ENCODE measurements around the gene ARAP3.

The ARAP3 gene

GRCh38 chr5:141716468-141716867 lies 34.4 kb upstream of the ARAP3 start:
- TF ChIP-seq CTCF (IDR thresholded peaks at IDR 0.05; ENCODE audit: low read depth, low read length): no peak
- DNase-seq (ENCODE audit: extremely low read depth, low read depth): no peak

GRCh38 chr5:141716009-141716408 lies 34.0 kb upstream of the ARAP3 start:
- no peak for DNase-seq (ENCODE audit: extremely low read depth, low read depth)
- no peak for TF ChIP-seq CTCF (IDR thresholded peaks at IDR 0.05; ENCODE audit: low read depth, low read length)

- no peak for TF ChIP-seq CTCF (IDR thresholded peaks at IDR 0.05; ENCODE audit: low read depth, low read length)
- no peak for DNase-seq (ENCODE audit: extremely low read depth, low read depth)
Observed at GRCh38 chr5:141715346-141715905, 33.4 kb upstream of the ARAP3 start.

GRCh38 chr5:141714542-141715310 lies 32.7 kb upstream of the ARAP3 start:
- DNase-seq (ENCODE audit: extremely low read depth, low read depth): no peak
- no peak for TF ChIP-seq CTCF (IDR thresholded peaks at IDR 0.05; ENCODE audit: low read depth, low read length)

- TF ChIP-seq CTCF (IDR thresholded peaks at IDR 0.05; ENCODE audit: low read depth, low read length): no peak
- DNase-seq (ENCODE audit: extremely low read depth, low read depth): no peak
Observed at GRCh38 chr5:141713616-141714309, 31.7 kb upstream of the ARAP3 start.

GRCh38 chr5:141711687-141712086 lies 29.7 kb upstream of the ARAP3 start:
- no peak for TF ChIP-seq CTCF (IDR thresholded peaks at IDR 0.05; ENCODE audit: low read depth, low read length)

DNA sequence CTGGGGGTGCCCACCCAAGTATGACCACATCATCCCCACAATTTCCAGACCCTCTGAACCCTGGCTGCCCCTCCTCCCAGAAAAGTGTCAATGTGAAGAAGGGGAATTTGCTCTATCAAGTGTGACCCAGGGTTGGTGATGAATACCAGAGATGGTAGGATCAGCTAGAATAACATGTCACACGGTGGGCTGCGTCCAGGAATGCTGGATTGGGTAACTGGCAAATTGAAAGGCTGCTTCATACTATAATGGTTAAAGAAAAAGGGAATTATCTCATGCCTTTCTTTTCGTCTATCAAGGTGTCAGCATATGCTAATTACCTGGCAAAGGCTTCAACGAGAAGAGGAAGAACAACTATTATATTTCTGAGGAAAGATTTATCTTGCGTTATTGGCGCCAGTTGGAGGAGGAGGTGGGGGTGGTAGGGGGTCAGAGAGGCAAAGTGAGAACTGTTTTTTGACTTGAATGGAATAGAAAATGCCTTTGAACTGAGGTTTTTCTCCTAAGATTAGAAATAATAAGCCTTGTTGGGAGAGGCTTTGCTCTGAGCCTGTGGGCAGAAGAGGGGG lies 27.8 kb upstream of the ARAP3 start:
- no peak for DNase-seq (ENCODE audit: extremely low read depth, low read depth)
- no peak for TF ChIP-seq CTCF (IDR thresholded peaks at IDR 0.05; ENCODE audit: low read depth, low read length)

More at GRCh38 chr5:141711687-141712086, 29.7 kb upstream of the ARAP3 start:
- no peak for DNase-seq (ENCODE audit: extremely low read depth, low read depth)

Measured in AG09319 (cell line).